ENCODE measurements around the gene PRKAR1B. TPM values are rescaled to one million over a fixed set of nuclear protein-coding genes. Genes with fewer than 3 reads are reported as not detected.

Gene PRKAR1B
- total RNA-seq, 1 experiment from 2014 or later: 27.2 TPM

DNA sequence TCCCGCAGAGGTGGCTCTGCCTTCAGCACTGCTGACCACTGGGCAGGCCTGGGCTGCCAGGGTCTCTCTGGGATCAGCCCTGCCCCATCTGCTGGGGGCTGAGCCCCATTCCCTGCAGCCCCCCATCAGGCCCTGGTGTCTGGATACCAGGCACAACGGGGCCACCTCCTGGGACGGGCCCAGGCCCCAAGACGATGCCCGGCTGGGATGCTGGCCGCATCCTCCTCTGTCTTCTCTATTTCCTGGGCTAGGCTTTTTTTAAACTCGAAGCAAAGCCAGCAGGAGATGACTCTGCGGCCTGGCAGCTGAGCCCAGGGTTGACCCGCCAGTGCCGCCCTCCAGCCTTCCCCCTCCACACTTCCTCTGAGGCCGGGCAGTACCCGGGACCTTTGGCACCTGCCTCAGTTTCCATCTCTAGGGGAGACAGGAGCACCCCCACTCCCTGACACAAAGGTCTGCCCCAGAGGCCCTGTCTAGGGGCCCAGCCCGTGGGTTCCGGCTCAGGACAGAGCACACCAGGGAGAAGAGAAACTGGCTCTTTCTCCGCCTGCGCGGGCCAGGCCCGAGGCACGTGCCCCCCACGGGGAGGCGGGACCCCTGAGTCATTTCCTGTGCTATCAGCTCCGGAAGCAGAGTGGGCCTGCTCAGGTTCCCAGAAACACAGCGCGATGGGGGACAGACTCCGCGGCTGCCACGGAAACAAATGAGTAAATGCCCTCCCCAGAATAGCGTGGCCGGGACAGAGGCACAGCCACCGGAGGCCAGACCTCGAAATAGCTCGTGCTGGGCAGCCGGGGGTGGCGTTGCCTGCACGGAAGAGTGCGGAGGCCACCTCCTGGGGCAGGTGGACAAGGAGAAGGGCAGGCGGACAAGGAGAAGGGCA is 122.8 kb downstream of the PRKAR1B start:
- CTCF ChIA-PET: no interaction called here
- Histone ChIP-seq H3K4me3 (ENCODE audit: low read depth, low read length, poor library complexity, severe bottlenecking) (peak overlapping the region; percentile 16), H3K9me3 (ENCODE audit: low read depth, low read length, poor library complexity, severe bottlenecking) (no peaks in the 10 kb centered on the region), H3K27me3 (replicated peaks; ENCODE audit: insufficient read depth, low read depth, low read length, poor library complexity) (no peaks in the 10 kb centered on the region), H3K36me3 (ENCODE audit: insufficient read depth, low read length, poor library complexity, severe bottlenecking) (no peaks in the 10 kb centered on the region), H3K27ac (ENCODE audit: low read depth, low read length, poor library complexity, severe bottlenecking) (peak overlapping the region; percentile 80), H3K4me1 (ENCODE audit: insufficient read depth, low read length, poor library complexity, severe bottlenecking) (peaks cover 32% of the 10 kb centered on the region)
- POLR2A ChIA-PET (ENCODE audit: low non-redundant PET): no interaction called here
- TF ChIP-seq EZH2 (IDR thresholded peaks at IDR 0.05; ENCODE audit: borderline replicate concordance, low read depth, low read length, poor library complexity, severe bottlenecking): no peak
- TF ChIP-seq, protein P1, sequence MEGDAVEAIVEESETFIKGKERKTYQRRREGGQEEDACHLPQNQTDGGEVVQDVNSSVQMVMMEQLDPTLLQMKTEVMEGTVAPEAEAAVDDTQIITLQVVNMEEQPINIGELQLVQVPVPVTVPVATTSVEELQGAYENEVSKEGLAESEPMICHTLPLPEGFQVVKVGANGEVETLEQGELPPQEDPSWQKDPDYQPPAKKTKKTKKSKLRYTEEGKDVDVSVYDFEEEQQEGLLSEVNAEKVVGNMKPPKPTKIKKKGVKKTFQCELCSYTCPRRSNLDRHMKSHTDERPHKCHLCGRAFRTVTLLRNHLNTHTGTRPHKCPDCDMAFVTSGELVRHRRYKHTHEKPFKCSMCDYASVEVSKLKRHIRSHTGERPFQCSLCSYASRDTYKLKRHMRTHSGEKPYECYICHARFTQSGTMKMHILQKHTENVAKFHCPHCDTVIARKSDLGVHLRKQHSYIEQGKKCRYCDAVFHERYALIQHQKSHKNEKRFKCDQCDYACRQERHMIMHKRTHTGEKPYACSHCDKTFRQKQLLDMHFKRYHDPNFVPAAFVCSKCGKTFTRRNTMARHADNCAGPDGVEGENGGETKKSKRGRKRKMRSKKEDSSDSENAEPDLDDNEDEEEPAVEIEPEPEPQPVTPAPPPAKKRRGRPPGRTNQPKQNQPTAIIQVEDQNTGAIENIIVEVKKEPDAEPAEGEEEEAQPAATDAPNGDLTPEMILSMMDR (conservative IDR thresholded peaks at IDR 0.05; ENCODE audit: low read depth, low read length): no peak
- peak; percentile 93 for DNase-seq (ENCODE audit: low spot score)
- BruUV-seq (replicated peaks): no TSS peak
- intact Hi-C loops (cut with micrococcal nuclease; ENCODE audit: unreplicated experiment): loop anchor here (10.0 kb wide), 1 partner anchor 171 kb away; no protein-coding TSS in a partner anchor

DNA sequence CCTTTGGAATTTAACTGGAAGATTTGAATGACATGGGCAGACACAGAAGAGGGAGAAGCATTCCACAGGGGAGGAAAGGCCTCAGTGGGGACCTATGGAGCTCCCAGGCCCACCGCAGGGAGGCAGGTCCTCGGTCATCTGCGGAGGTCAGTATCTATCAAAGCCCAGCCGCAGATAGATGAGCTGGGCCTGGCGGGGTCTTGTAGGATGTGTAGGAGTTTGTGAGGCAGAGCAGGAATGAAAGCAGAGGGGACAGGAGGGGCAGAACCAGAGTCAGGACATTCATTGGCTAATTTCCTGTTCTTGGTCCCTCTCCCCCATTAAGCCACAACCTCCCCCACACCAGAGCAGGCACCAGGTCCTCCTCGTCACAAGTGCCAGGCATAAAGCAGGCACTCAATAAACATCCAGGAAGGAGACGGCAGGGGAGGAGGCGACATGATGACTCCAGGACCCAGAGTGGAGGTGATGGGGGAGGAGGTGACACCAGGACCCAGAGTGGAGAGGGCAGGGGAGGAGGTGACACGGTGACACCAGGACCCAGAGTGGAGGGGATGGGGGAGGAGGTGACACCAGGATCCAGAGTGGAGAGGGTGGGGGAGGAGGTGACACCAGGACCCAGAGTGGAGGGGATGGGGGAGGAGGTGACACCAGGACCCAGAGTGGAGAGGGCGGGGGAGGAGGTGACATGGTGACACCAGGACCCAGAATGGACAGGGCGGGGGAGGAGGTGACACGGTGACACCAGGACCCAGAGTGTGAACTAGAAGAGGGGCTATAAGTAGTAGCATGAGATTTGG is 123.7 kb downstream of the PRKAR1B start:
- Histone ChIP-seq H3K4me3 (ENCODE audit: low read depth, low read length, poor library complexity, severe bottlenecking) (no peak overlapping the region), H3K27me3 (replicated peaks; ENCODE audit: insufficient read depth, low read depth, low read length, poor library complexity) (no peaks in the 10 kb centered on the region), H3K36me3 (ENCODE audit: insufficient read depth, low read length, poor library complexity, severe bottlenecking) (no peaks in the 10 kb centered on the region), H3K4me1 (ENCODE audit: insufficient read depth, low read length, poor library complexity, severe bottlenecking) (peaks cover 32% of the 10 kb centered on the region), H3K27ac (ENCODE audit: low read depth, low read length, poor library complexity, severe bottlenecking) (no peak overlapping the region), H3K9me3 (ENCODE audit: low read depth, low read length, poor library complexity, severe bottlenecking) (no peaks in the 10 kb centered on the region)
- POLR2A ChIA-PET (ENCODE audit: low non-redundant PET): no interaction called here
- no TSS peak for BruUV-seq (replicated peaks)
- intact Hi-C loops (cut with micrococcal nuclease; ENCODE audit: unreplicated experiment): loop anchor here (10.0 kb wide), 1 partner anchor 171 kb away; no protein-coding TSS in a partner anchor
- DNase-seq (ENCODE audit: low spot score): no peak
- CTCF ChIA-PET: no interaction called here
- TF ChIP-seq EZH2 (IDR thresholded peaks at IDR 0.05; ENCODE audit: borderline replicate concordance, low read depth, low read length, poor library complexity, severe bottlenecking): no peak
- TF ChIP-seq, protein P1 (conservative IDR thresholded peaks at IDR 0.05; ENCODE audit: low read depth, low read length): no peak

DNA sequence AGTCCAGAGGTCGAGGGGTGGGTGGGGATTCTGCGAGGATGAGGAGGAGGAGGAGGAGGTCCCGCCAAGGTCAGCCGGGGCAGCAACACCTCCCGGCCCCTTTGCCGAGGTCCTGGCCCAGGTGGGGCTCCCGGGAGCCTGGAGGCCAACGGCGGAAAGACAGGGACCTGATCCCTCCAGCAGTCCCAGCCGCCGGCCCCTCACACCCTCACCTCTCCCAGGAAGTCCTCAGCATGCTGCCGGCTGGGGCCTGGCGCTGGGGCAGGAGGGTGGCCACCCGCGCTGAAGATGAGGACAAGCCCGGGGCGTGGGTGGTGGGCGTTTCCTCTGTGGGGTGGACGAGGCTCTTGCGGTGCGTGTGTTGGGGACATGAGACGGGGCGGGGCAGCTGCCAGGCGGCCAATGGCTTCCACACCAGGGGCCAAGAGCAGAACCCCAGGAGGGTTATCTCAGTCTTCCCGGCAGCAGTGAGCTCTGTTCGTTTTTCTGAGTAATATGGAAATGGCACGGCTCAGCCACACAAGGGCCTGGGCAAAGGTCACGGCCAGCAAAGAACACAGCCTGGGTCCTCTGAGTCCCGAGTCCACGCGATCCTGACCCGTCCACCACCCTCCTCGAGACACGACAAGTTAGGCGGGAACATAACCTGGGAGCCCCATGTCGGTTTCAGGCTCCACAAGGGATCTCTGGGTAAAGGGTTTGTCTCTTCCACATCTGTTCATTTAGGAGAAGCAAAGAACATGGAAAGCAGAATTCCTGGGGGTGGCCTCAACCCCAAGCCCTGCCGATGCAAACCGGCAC is 124.5 kb downstream of the PRKAR1B start:
- no peaks in the 10 kb centered on the region for H3K36me3 ChIP-seq (ENCODE audit: insufficient read depth, low read length, poor library complexity, severe bottlenecking)
- no peak for DNase-seq (ENCODE audit: low spot score)
- intact Hi-C loops (cut with micrococcal nuclease; ENCODE audit: unreplicated experiment): loop anchor here (10.0 kb wide), 1 partner anchor 172 kb away; no protein-coding TSS in a partner anchor
- ChIA-PET CTCF (no interaction called here), POLR2A (ENCODE audit: low non-redundant PET) (no interaction called here)
- H3K27me3 ChIP-seq (replicated peaks; ENCODE audit: insufficient read depth, low read depth, low read length, poor library complexity): no peaks in the 10 kb centered on the region
- H3K9me3 ChIP-seq (ENCODE audit: low read depth, low read length, poor library complexity, severe bottlenecking): no peaks in the 10 kb centered on the region
- no peak overlapping the region for H3K27ac ChIP-seq (ENCODE audit: low read depth, low read length, poor library complexity, severe bottlenecking)
- H3K4me3 ChIP-seq (ENCODE audit: low read depth, low read length, poor library complexity, severe bottlenecking): no peak overlapping the region
- TF ChIP-seq, protein P1 (conservative IDR thresholded peaks at IDR 0.05; ENCODE audit: low read depth, low read length): no peak
- no peak for TF ChIP-seq EZH2 (IDR thresholded peaks at IDR 0.05; ENCODE audit: borderline replicate concordance, low read depth, low read length, poor library complexity, severe bottlenecking)
- BruUV-seq (replicated peaks): no TSS peak
- peaks cover 32% of the 10 kb centered on the region for H3K4me1 ChIP-seq (ENCODE audit: insufficient read depth, low read length, poor library complexity, severe bottlenecking)

All from A673 (cell line).